ENCODE data around the gene DBF4.

DNA sequence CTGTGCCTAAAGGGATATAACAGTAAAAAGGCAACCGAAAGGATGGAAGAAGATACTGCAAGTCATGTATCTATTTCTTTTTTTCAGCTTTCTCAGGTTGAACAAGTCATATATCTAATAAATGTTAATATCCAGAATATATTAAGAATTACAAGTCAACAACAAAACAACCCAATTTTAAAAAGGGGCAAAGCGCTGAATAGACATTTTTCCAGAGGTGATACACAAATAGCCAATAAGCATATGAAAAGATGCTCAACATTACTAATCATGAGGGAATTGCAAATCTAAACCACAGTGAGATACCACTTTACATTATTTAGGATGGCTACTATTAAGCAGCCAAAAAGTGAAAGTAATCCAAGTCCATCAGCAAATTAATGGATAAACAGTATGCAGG is 23.0 kb downstream of the DBF4 start:
- TF ChIP-seq, protein P1, sequence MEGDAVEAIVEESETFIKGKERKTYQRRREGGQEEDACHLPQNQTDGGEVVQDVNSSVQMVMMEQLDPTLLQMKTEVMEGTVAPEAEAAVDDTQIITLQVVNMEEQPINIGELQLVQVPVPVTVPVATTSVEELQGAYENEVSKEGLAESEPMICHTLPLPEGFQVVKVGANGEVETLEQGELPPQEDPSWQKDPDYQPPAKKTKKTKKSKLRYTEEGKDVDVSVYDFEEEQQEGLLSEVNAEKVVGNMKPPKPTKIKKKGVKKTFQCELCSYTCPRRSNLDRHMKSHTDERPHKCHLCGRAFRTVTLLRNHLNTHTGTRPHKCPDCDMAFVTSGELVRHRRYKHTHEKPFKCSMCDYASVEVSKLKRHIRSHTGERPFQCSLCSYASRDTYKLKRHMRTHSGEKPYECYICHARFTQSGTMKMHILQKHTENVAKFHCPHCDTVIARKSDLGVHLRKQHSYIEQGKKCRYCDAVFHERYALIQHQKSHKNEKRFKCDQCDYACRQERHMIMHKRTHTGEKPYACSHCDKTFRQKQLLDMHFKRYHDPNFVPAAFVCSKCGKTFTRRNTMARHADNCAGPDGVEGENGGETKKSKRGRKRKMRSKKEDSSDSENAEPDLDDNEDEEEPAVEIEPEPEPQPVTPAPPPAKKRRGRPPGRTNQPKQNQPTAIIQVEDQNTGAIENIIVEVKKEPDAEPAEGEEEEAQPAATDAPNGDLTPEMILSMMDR (conservative IDR thresholded peaks at IDR 0.05 in 1 of 2, IDR thresholded peaks at IDR 0.05 in 1 of 2; ENCODE audit: low read depth in 1 of 2, low read length in 2 of 2) = no peak
- no peak for TF ChIP-seq EZH2 (IDR thresholded peaks at IDR 0.05; ENCODE audit: low read length, missing control alignments)
